ENCODE measurements around the gene CTSC. TPM values are rescaled to one million over a fixed set of nuclear protein-coding genes. Genes with fewer than 3 reads are reported as not detected.

The CTSC gene
- total RNA-seq, 1 experiment from 2014 or later, result 250 TPM

- Histone ChIP-seq H3K4me3 (ENCODE audit: low read depth, low read length) (no peak overlapping the region), H3K27me3 (replicated peaks; ENCODE audit: control insufficient read depth, insufficient read depth, low read length) (no peaks in the 10 kb centered on the region), H3K4me1 (0 out of 2 replicates have a peak, but pooled peaks cover 7% of the 10 kb centered on the region), H3K36me3 (ENCODE audit: control insufficient read depth, insufficient read depth, low read length) (no peaks in the 10 kb centered on the region), H3K9me3 (no peaks in the 10 kb centered on the region)
- peaks cover 12% of the 10 kb centered on the region for H3K4me1 Mint-ChIP-seq (ENCODE audit: low read depth, unreplicated experiment)
- no peaks in the 10 kb centered on the region for H3K9me3 Mint-ChIP-seq (ENCODE audit: unreplicated experiment)
- TF ChIP-seq, protein P1, sequence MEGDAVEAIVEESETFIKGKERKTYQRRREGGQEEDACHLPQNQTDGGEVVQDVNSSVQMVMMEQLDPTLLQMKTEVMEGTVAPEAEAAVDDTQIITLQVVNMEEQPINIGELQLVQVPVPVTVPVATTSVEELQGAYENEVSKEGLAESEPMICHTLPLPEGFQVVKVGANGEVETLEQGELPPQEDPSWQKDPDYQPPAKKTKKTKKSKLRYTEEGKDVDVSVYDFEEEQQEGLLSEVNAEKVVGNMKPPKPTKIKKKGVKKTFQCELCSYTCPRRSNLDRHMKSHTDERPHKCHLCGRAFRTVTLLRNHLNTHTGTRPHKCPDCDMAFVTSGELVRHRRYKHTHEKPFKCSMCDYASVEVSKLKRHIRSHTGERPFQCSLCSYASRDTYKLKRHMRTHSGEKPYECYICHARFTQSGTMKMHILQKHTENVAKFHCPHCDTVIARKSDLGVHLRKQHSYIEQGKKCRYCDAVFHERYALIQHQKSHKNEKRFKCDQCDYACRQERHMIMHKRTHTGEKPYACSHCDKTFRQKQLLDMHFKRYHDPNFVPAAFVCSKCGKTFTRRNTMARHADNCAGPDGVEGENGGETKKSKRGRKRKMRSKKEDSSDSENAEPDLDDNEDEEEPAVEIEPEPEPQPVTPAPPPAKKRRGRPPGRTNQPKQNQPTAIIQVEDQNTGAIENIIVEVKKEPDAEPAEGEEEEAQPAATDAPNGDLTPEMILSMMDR (IDR thresholded peaks at IDR 0.05; ENCODE audit: insufficient read depth in 1 of 2, low read depth in 1 of 2, low read length in 1 of 2, severe bottlenecking in 1 of 2, unreplicated experiment in 1 of 2), result no peak
- ChIA-PET CTCF (no interaction called here), POLR2A (no interaction called here)
- H3K4me3 Mint-ChIP-seq (ENCODE audit: unreplicated experiment), result no peak overlapping the region
- H3K27ac Mint-ChIP-seq (ENCODE audit: unreplicated experiment), result no peak overlapping the region
- no TSS peak for BruUV-seq (replicated peaks)
- H3K27me3 Mint-ChIP-seq (ENCODE audit: insufficient read depth, unreplicated experiment), result no peaks in the 10 kb centered on the region
- no peak for DNase-seq
- intact Hi-C loops (cut with micrococcal nuclease; ENCODE audit: unreplicated experiment), result no loop called here
- no peaks in the 10 kb centered on the region for H3K36me3 Mint-ChIP-seq (ENCODE audit: insufficient read depth, unreplicated experiment)
Measured at GRCh38 chr11:88359114-88359513, 21.6 kb upstream of the CTSC start.

DNA sequence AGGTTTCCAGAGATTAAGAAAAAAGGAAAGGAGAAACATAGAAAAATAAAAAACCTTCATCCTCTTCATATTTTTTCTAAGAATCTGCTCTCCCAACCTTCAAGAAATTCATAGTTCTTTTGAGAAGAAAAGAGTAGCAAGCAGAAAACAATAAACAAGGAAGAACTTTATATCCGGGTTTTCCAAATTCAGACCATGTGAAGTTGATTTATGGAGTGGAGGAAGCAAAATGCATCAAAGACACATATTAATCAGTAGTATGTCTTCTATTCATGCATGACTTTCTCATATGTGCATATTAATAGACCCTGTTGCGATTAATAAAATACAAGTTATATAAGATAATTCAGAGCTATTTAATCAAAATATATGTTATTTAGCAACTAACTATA is 20.5 kb upstream of the CTSC start:
- Histone ChIP-seq H3K9me3 (no peaks in the 10 kb centered on the region), H3K36me3 (ENCODE audit: control insufficient read depth, insufficient read depth, low read length) (no peaks in the 10 kb centered on the region), H3K4me1 (0 out of 2 replicates have a peak, but pooled peaks cover 7% of the 10 kb centered on the region), H3K4me3 (ENCODE audit: low read depth, low read length) (no peak overlapping the region), H3K27me3 (replicated peaks; ENCODE audit: control insufficient read depth, insufficient read depth, low read length) (no peaks in the 10 kb centered on the region)
- Mint-ChIP-seq H3K27me3 (ENCODE audit: insufficient read depth, unreplicated experiment) (no peaks in the 10 kb centered on the region), H3K9me3 (ENCODE audit: unreplicated experiment) (no peaks in the 10 kb centered on the region), H3K27ac (ENCODE audit: unreplicated experiment) (no peak overlapping the region), H3K4me3 (ENCODE audit: unreplicated experiment) (no peak overlapping the region), H3K4me1 (ENCODE audit: low read depth, unreplicated experiment) (peaks cover 10% of the 10 kb centered on the region), H3K36me3 (ENCODE audit: insufficient read depth, unreplicated experiment) (no peaks in the 10 kb centered on the region)
- intact Hi-C loops (cut with micrococcal nuclease; ENCODE audit: unreplicated experiment), result no loop called here
- ChIA-PET CTCF (interaction anchor here (0.6 kb wide), 1 partner anchor 73 kb away, joined by 3 read pairs; no protein-coding TSS in a partner anchor), POLR2A (no interaction called here)
- TF ChIP-seq, protein P1 (IDR thresholded peaks at IDR 0.05; ENCODE audit: insufficient read depth in 1 of 2, low read depth in 1 of 2, low read length in 1 of 2, severe bottlenecking in 1 of 2, unreplicated experiment in 1 of 2), result no peak
- no peak for DNase-seq
- BruUV-seq (replicated peaks), result no TSS peak

DNA sequence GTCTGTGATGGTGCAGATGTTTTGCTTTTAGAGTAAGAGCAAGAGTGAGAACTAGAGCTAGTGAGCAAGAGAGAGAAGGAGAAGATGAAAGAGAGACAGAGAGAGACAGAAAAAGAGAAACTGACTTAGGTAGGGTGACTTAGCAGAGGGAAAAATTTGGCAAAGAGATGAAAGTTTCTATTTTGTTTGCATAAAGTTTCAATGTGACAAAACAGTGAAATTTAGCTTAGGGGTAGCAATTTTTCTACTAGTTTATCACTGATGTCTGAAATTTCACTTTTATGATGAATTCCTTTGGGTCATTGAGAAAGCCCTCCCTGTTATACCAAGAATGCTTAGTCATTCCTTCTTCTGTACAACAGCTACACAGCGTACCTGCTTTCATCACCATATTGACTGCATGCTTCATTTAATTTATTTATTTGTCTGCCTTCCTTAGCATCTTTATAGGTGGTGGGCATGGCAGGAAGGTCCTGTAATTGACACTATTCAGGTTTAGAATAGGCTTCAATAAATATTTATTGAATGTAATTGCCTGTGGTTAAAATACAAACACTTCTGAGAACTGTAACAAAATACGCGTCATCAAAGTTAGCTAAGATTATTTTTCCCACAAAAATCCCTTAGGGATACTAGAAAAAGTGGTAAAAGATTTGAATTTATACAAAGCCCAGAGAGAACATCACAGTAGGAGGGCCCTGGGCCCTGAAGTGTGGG is 19.9 kb upstream of the CTSC start:
- Mint-ChIP-seq H3K9me3 (ENCODE audit: unreplicated experiment) (no peaks in the 10 kb centered on the region), H3K4me1 (ENCODE audit: low read depth, unreplicated experiment) (peaks cover 6% of the 10 kb centered on the region), H3K27me3 (ENCODE audit: insufficient read depth, unreplicated experiment) (no peaks in the 10 kb centered on the region), H3K36me3 (ENCODE audit: insufficient read depth, unreplicated experiment) (no peaks in the 10 kb centered on the region), H3K27ac (ENCODE audit: unreplicated experiment) (peak overlapping the region; percentile 0), H3K4me3 (ENCODE audit: unreplicated experiment) (no peak overlapping the region)
- H3K36me3 ChIP-seq (ENCODE audit: control insufficient read depth, insufficient read depth, low read length), result no peaks in the 10 kb centered on the region
- ChIA-PET POLR2A (interaction anchor here (0.7 kb wide), 1 partner anchor 20 kb away, joined by 4 read pairs; the partner anchor contains the start of gene CTSC), CTCF (no interaction called here)
- H3K27me3 ChIP-seq (replicated peaks; ENCODE audit: control insufficient read depth, insufficient read depth, low read length), result no peaks in the 10 kb centered on the region
- intact Hi-C loops (cut with micrococcal nuclease; ENCODE audit: unreplicated experiment), result no loop called here
- no peak overlapping the region for H3K4me3 ChIP-seq (ENCODE audit: low read depth, low read length)
- no peak for DNase-seq
- no peaks in the 10 kb centered on the region for H3K9me3 ChIP-seq
- TF ChIP-seq, protein P1 (IDR thresholded peaks at IDR 0.05; ENCODE audit: insufficient read depth in 1 of 2, low read depth in 1 of 2, low read length in 1 of 2, severe bottlenecking in 1 of 2, unreplicated experiment in 1 of 2), result no peak
- 0 out of 2 replicates have a peak, but pooled peaks cover 7% of the 10 kb centered on the region for H3K4me1 ChIP-seq
- BruUV-seq (replicated peaks), result no TSS peak

Measured in Caco-2 (cell line).